HepG2 (cell line): Measurements from ENCODE around the gene SYMPK. TPM values are rescaled to one million over a fixed set of nuclear protein-coding genes. Genes with fewer than 3 reads are reported as not detected.

Experiments used
- CHD4 ChIP-seq: fragments of 200-600 bp; sonication (generic); IDR thresholded peaks from 2 replicates; pipeline ENCODE4 v1.7.0; 2017; ENCODE audit warnings: mild to moderate bottlenecking, low read length, borderline replicate concordance
- FOXM1 ChIP-seq: sonication (generic); formaldehyde crosslinking; IDR thresholded peaks from 2 replicates; pipeline ENCODE4 v1.5.0; 2020; ENCODE audit warnings: missing genetic modification reagents
- HOXA5 ChIP-seq: sonication (generic); formaldehyde crosslinking; IDR thresholded peaks from 2 replicates; pipeline ENCODE4 v1.4.0; 2020; ENCODE audit warnings: missing genetic modification reagents
- KDM3A ChIP-seq: IDR thresholded peaks from 2 replicates; pipeline ENCODE4 v1.6.1; 2018; ENCODE audit warnings: low read depth, missing compliant biosample characterization
- NCOA5 ChIP-seq: sonication (generic); formaldehyde crosslinking; IDR thresholded peaks from 2 replicates; pipeline ENCODE4 v1.4.0; 2020; ENCODE audit warnings: missing genetic modification reagents
- SAFB2 ChIP-seq: sonication (generic); formaldehyde crosslinking; IDR thresholded peaks from 2 replicates; pipeline ENCODE4 v1.5.1; 2020; ENCODE audit warnings: missing genetic modification reagents, low read depth, mild to moderate bottlenecking, borderline replicate concordance
- SKI ChIP-seq: fragments of 450-650 bp; IDR thresholded peaks from one replicate; pipeline ENCODE4 v1.6.1; 2018; ENCODE audit warnings: mild to moderate bottlenecking; ENCODE audit not compliant: partially characterized antibody
- TOE1 ChIP-seq: sonication (generic); formaldehyde crosslinking; IDR thresholded peaks from 2 replicates; pipeline ENCODE4 v1.4.0; 2020; ENCODE audit warnings: mild to moderate bottlenecking, missing genetic modification reagents
- ZBTB20 ChIP-seq: sonication (generic); formaldehyde crosslinking; IDR thresholded peaks from 2 replicates; pipeline ENCODE4 v1.8.1; 2023; ENCODE audit warnings: missing genetic modification reagents, low read depth, mild to moderate bottlenecking, borderline replicate concordance
- ZMYM4 ChIP-seq: sonication (generic); formaldehyde crosslinking; IDR thresholded peaks from 2 replicates; pipeline ENCODE4 v1.8.1; 2023; ENCODE audit warnings: mild to moderate bottlenecking, missing genetic modification reagents
- ZNF33A ChIP-seq: sonication (generic); formaldehyde crosslinking; IDR thresholded peaks from 2 replicates; pipeline ENCODE4 v1.5.1; 2020; ENCODE audit warnings: missing genetic modification reagents, mild to moderate bottlenecking, moderate library complexity, borderline replicate concordance
- ZNF703 ChIP-seq: sonication (generic); formaldehyde crosslinking; IDR thresholded peaks from 2 replicates; pipeline ENCODE4 v1.5.1; 2020; ENCODE audit warnings: missing genetic modification reagents, mild to moderate bottlenecking, moderate library complexity, borderline replicate concordance
- ZNF777 ChIP-seq: sonication (generic); formaldehyde crosslinking; IDR thresholded peaks from 2 replicates; pipeline ENCODE4 v1.4.0; 2020; ENCODE audit warnings: missing genetic modification reagents
- ZNF839 ChIP-seq: sonication (generic); formaldehyde crosslinking; IDR thresholded peaks from 2 replicates; pipeline ENCODE4 v1.4.0; 2020; ENCODE audit warnings: missing genetic modification reagents, mild to moderate bottlenecking, borderline replicate concordance
- ZSCAN20 ChIP-seq: sonication (generic); formaldehyde crosslinking; IDR thresholded peaks from 2 replicates; pipeline ENCODE4 v1.4.0; 2020; ENCODE audit warnings: missing genetic modification reagents, mild to moderate bottlenecking, borderline replicate concordance
- polyA plus RNA-seq, 8 experiments: library from polyadenylated mRNA; depleted of rRNA in 3 of 8; stranded (reverse) in 7 of 8; unstranded in 1 of 8; fragments of >200 nt; fragmentation: Illumina TruSeq in 4 of 8; extraction: Trizol in 4 of 8; gene quantifications; 2 replicates each; pipeline versions ENCODE4 v1.2.1 to v1.2.3, GENCODE V29; 2011 to 2016; ENCODE audit warnings: low read depth in 4 of 8, missing spikeins in 1 of 8, mixed read lengths in 1 of 8; ENCODE audit not compliant: insufficient read depth in 1 of 8
- total RNA-seq, 5 experiments: library from RNA; depleted of rRNA; stranded (reverse); fragments of >200 nt; fragmentation: Illumina TruSeq; extraction: Trizol; gene quantifications; 2 replicates each; pipeline ENCODE4 v1.2.3, GENCODE V29; 2016; ENCODE audit warnings: low read depth in 1 of 5
- TF ChIP-seq, protein P1 (sequence below), 2 experiments: fragments of 450-650 bp in 1 of 2; sonication (generic) in 1 of 2; formaldehyde crosslinking in 1 of 2; IDR thresholded peaks; 2 replicates each; pipeline versions ENCODE4 v1.6.1 to v1.8.0; 2016 to 2022; ENCODE audit warnings: antibody characterized with exemption in 1 of 2, mild to moderate bottlenecking in 1 of 2, missing genetic modification reagents in 1 of 2

The SYMPK gene
- total and polyA plus RNA-seq, 2 of the 13 experiments (the other 11 are each of a cell fraction or from before 2014, with no cell fraction given), result 21.9 to 55.7 TPM

DNA sequence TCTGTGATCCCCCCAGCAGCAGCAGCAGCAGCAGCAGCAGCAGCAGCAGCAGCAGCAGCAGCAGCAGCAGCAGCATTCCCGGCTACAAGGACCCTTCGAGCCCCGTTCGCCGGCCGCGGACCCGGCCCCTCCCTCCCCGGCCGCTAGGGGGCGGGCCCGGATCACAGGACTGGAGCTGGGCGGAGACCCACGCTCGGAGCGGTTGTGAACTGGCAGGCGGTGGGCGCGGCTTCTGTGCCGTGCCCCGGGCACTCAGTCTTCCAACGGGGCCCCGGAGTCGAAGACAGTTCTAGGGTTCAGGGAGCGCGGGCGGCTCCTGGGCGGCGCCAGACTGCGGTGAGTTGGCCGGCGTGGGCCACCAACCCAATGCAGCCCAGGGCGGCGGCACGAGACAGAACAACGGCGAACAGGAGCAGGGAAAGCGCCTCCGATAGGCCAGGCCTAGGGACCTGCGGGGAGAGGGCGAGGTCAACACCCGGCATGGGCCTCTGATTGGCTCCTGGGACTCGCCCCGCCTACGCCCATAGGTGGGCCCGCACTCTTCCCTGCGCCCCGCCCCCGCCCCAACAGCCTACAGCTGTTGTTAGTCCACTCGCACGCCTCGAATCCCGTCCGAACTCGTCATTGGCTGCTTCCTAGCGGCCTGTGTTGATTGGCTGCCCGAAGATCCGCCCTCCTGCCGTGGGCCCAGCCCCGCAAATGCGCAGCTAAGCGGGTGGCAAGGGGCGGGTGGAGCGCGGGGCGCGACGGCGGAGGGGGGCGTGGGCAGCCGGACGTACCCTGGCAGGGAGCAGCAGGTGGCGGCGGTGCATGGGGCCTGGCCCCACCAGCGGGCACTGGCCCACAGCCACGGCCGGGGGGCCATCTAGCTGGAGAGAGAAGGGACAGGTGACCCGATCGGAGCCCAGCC is 92.5 kb downstream of the SYMPK start (continued):
- peak; percentile 33; the same call in 1 of the 2 replicates for TF ChIP-seq ZNF33A (CRISPR knock-in tag)
- TF ChIP-seq ZBTB20, result peak; percentile 53; the same call in 1 of the 2 replicates
- peak; percentile 90; the same call in 1 of the 2 replicates for TF ChIP-seq SAFB2
- no peak for TF ChIP-seq ZNF777 (CRISPR knock-in tag)
- TF ChIP-seq ZSCAN20 (CRISPR knock-in tag), result peak; percentile 81; the same call in 1 of the 2 replicates
- no peak for TF ChIP-seq HOXA5
- TF ChIP-seq ZMYM4 (CRISPR knock-in tag), result peak; percentile 60
- 0 out of 2 replicates have a peak, but pooled peaks have one; percentile 40 for TF ChIP-seq CHD4
- TF ChIP-seq ZNF839 (CRISPR knock-in tag), result peak; percentile 52; the same call in 1 of the 2 replicates
- no peak for TF ChIP-seq SKI
- no peak for TF ChIP-seq FOXM1 (CRISPR knock-in tag)
- TF ChIP-seq KDM3A (CRISPR knock-in tag), result peak; percentile 94
- peak; percentile 86; the same call in 1 of the 2 replicates for TF ChIP-seq NCOA5
- TF ChIP-seq, protein P1, sequence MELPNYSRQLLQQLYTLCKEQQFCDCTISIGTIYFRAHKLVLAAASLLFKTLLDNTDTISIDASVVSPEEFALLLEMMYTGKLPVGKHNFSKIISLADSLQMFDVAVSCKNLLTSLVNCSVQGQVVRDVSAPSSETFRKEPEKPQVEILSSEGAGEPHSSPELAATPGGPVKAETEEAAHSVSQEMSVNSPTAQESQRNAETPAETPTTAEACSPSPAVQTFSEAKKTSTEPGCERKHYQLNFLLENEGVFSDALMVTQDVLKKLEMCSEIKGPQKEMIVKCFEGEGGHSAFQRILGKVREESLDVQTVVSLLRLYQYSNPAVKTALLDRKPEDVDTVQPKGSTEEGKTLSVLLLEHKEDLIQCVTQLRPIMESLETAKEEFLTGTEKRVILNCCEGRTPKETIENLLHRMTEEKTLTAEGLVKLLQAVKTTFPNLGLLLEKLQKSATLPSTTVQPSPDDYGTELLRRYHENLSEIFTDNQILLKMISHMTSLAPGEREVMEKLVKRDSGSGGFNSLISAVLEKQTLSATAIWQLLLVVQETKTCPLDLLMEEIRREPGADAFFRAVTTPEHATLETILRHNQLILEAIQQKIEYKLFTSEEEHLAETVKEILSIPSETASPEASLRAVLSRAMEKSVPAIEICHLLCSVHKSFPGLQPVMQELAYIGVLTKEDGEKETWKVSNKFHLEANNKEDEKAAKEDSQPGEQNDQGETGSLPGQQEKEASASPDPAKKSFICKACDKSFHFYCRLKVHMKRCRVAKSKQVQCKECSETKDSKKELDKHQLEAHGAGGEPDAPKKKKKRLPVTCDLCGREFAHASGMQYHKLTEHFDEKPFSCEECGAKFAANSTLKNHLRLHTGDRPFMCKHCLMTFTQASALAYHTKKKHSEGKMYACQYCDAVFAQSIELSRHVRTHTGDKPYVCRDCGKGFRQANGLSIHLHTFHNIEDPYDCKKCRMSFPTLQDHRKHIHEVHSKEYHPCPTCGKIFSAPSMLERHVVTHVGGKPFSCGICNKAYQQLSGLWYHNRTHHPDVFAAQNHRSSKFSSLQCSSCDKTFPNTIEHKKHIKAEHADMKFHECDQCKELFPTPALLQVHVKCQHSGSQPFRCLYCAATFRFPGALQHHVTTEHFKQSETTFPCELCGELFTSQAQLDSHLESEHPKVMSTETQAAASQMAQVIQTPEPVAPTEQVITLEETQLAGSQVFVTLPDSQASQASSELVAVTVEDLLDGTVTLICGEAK (IDR thresholded peaks at IDR 0.05), result no peak
- TF ChIP-seq, protein P1 (CRISPR knock-in tag; IDR thresholded peaks at IDR 0.05), result peak; percentile 47
- TF ChIP-seq TOE1 (CRISPR knock-in tag), result peak; percentile 77; the same call in 1 of the 2 replicates
- TF ChIP-seq ZNF703 (CRISPR knock-in tag), result peak; percentile 86; the same call in 1 of the 2 replicates
